ENCODE measurements around the gene GSTO2. TPM values are rescaled to one million over a fixed set of nuclear protein-coding genes. Genes with fewer than 3 reads are reported as not detected.

Gene GSTO2
- total RNA-seq, 2 experiments from 2014 or later, result 1.6 TPM

DNA sequence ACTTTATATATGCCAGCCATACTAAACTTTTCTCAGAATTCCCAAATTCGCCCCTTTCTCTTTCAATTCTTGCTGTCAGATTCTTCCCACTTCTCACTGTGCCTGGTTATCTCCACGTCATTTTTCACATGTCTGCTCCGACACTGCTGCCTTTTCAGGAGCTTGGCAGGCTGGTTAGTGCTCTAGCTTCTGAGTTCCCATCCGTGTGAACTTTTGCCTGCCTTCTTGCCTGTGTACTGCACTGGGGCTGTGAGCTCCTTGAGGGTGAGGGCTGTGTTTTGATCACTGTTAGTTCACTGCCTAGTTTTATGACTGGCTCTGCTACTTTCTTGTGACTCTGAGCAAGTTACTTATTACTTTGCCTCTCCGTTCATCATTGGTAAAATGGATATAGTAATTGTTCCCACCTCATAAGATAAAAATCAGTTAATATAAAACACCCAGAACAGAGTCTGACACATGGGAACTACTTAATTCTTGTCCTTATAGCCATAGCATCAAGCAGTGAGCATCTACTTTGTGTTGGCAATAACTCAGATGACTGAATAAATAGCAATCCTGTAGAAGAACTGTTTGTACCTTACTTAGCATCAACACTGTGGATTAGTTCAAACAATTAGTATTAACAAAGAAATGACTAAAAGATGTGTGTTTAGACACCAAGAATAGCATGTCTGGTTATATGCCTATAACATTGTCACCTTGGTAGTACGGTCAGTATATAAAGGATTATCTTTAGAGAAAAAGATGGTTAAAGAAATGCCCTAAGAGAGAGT, 8.8 kb upstream of the GSTO2 start:
- Histone ChIP-seq H2AFZ (ENCODE audit: low read length) (no peak overlapping the region), H3K9me3 (ENCODE audit: low read length) (no peaks in the 10 kb centered on the region), H3K4me2 (ENCODE audit: low read length) (no peak overlapping the region), H3K4me3 (ENCODE audit: low read depth, low read length, poor library complexity, severe bottlenecking) (no peak overlapping the region), H3K79me2 (ENCODE audit: insufficient read depth, low read depth, low read length) (peaks cover 46% of the 10 kb centered on the region; the same call in 1 of the 2 replicates), H3K27ac (ENCODE audit: low read depth, low read length, poor library complexity, severe bottlenecking) (no peak overlapping the region), H3K4me1 (ENCODE audit: insufficient read depth, low read length, poor library complexity, severe bottlenecking) (peaks cover 7% of the 10 kb centered on the region), H4K20me1 (ENCODE audit: insufficient read depth, low read length) (peaks cover 21% of the 10 kb centered on the region; the same call in 1 of the 2 replicates), H3K9me2 (ENCODE audit: insufficient read depth, low read length) (no peaks in the 10 kb centered on the region), H3K36me3 (ENCODE audit: insufficient read depth, low read length) (peaks cover 54% of the 10 kb centered on the region)
- intact Hi-C loops (cut with micrococcal nuclease; ENCODE audit: unreplicated experiment), result no loop called here
- BruUV-seq (replicated peaks), result no TSS peak
- DNase-seq (ENCODE audit: low spot score), result no peak
- ChIA-PET CTCF (ENCODE audit: unreplicated experiment) (no interaction called here), POLR2A (interaction anchor here (0.6 to 1.3 kb wide), 2 partner anchors 9 to 25 kb away, joined by 3 to 4 read pairs; partner anchors contain the start of gene GSTO2)
- no peak for TF ChIP-seq EZH2phosphoT487 (IDR thresholded peaks at IDR 0.05; ENCODE audit: borderline replicate concordance, low read depth, low read length)

DNA sequence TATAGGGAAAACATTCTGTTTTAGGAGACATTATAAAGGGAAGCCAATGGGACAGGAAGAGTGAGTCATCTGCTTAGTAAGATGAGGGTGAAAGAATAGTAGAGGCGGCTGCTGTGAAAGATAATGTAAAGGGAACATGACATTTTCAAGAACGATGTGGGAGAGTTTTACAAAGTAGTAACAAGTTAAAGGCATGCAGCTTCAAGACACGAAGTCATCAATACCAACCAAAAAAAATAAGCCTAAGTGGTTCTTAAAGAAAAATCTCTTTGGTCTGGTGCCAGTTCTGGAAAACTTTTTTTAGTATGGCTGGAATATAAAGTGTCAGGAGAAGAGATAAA, 8.2 kb upstream of the GSTO2 start:
- intact Hi-C loops (cut with micrococcal nuclease; ENCODE audit: unreplicated experiment), result no loop called here
- TF ChIP-seq, protein P1, sequence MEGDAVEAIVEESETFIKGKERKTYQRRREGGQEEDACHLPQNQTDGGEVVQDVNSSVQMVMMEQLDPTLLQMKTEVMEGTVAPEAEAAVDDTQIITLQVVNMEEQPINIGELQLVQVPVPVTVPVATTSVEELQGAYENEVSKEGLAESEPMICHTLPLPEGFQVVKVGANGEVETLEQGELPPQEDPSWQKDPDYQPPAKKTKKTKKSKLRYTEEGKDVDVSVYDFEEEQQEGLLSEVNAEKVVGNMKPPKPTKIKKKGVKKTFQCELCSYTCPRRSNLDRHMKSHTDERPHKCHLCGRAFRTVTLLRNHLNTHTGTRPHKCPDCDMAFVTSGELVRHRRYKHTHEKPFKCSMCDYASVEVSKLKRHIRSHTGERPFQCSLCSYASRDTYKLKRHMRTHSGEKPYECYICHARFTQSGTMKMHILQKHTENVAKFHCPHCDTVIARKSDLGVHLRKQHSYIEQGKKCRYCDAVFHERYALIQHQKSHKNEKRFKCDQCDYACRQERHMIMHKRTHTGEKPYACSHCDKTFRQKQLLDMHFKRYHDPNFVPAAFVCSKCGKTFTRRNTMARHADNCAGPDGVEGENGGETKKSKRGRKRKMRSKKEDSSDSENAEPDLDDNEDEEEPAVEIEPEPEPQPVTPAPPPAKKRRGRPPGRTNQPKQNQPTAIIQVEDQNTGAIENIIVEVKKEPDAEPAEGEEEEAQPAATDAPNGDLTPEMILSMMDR (conservative IDR thresholded peaks at IDR 0.05; ENCODE audit: low read length), result no peak
- no peak for TF ChIP-seq EZH2phosphoT487 (IDR thresholded peaks at IDR 0.05; ENCODE audit: borderline replicate concordance, low read depth, low read length)
- H3K79me2 ChIP-seq (ENCODE audit: insufficient read depth, low read depth, low read length), result peaks cover 50% of the 10 kb centered on the region; the same call in 1 of the 2 replicates

GRCh38 chr10:104262055-104262454, 6.9 kb upstream of the GSTO2 start:
- POLR2A ChIA-PET, result interaction anchor here (0.7 to 1.0 kb wide), 2 partner anchors 11 to 31 kb away, joined by 3 to 4 read pairs; no protein-coding TSS in a partner anchor
- intact Hi-C loops (cut with micrococcal nuclease; ENCODE audit: unreplicated experiment), result no loop called here
- H3K9me3 ChIP-seq (ENCODE audit: low read length), result no peaks in the 10 kb centered on the region
- BruUV-seq (replicated peaks), result no TSS peak
- CTCF ChIA-PET (ENCODE audit: unreplicated experiment), result no interaction called here
- no peak overlapping the region for H3K4me2 ChIP-seq (ENCODE audit: low read length)
- no peaks in the 10 kb centered on the region for H3K9me2 ChIP-seq (ENCODE audit: insufficient read depth, low read length)
- DNase-seq (ENCODE audit: low spot score), result no peak
- H2AFZ ChIP-seq (ENCODE audit: low read length), result no peak overlapping the region
- no peak for TF ChIP-seq EZH2phosphoT487 (IDR thresholded peaks at IDR 0.05; ENCODE audit: borderline replicate concordance, low read depth, low read length)
- TF ChIP-seq, protein P1 (conservative IDR thresholded peaks at IDR 0.05; ENCODE audit: low read length), result no peak
- H4K20me1 ChIP-seq (ENCODE audit: insufficient read depth, low read length), result peaks cover 28% of the 10 kb centered on the region; the same call in 1 of the 2 replicates
- H3K27ac ChIP-seq (ENCODE audit: low read depth, low read length, poor library complexity, severe bottlenecking), result no peak overlapping the region
- no peak overlapping the region for H3K4me3 ChIP-seq (ENCODE audit: low read depth, low read length, poor library complexity, severe bottlenecking)
- peaks cover 51% of the 10 kb centered on the region for H3K79me2 ChIP-seq (ENCODE audit: insufficient read depth, low read depth, low read length)
- H3K36me3 ChIP-seq (ENCODE audit: insufficient read depth, low read length), result peaks cover 73% of the 10 kb centered on the region
- peaks cover under 1% of the 10 kb centered on the region for H3K4me1 ChIP-seq (ENCODE audit: insufficient read depth, low read length, poor library complexity, severe bottlenecking)

More for the DNA sequence above, 8.2 kb upstream of the GSTO2 start:
- Histone ChIP-seq H3K9me2 (ENCODE audit: insufficient read depth, low read length) (no peaks in the 10 kb centered on the region), H3K4me1 (ENCODE audit: insufficient read depth, low read length, poor library complexity, severe bottlenecking) (peaks cover 5% of the 10 kb centered on the region), H3K4me2 (ENCODE audit: low read length) (no peak overlapping the region), H2AFZ (ENCODE audit: low read length) (no peak overlapping the region), H4K20me1 (ENCODE audit: insufficient read depth, low read length) (peaks cover 27% of the 10 kb centered on the region; the same call in 1 of the 2 replicates), H3K4me3 (ENCODE audit: low read depth, low read length, poor library complexity, severe bottlenecking) (no peak overlapping the region), H3K36me3 (ENCODE audit: insufficient read depth, low read length) (peaks cover 60% of the 10 kb centered on the region), H3K27ac (ENCODE audit: low read depth, low read length, poor library complexity, severe bottlenecking) (no peak overlapping the region), H3K9me3 (ENCODE audit: low read length) (no peaks in the 10 kb centered on the region)
- ChIA-PET POLR2A (interaction anchor here (1.0 kb wide), 1 partner anchor 13 kb away, joined by 4 read pairs; no protein-coding TSS in a partner anchor), CTCF (ENCODE audit: unreplicated experiment) (no interaction called here)
- DNase-seq (ENCODE audit: low spot score), result no peak
- no TSS peak for BruUV-seq (replicated peaks)
